ENCODE results near the gene CALD1. TPM values are rescaled to one million over a fixed set of nuclear protein-coding genes. Genes with fewer than 3 reads are reported as not detected.

CALD1 gene
- polyA plus RNA-seq, 1 donor, result 236 TPM

DNA sequence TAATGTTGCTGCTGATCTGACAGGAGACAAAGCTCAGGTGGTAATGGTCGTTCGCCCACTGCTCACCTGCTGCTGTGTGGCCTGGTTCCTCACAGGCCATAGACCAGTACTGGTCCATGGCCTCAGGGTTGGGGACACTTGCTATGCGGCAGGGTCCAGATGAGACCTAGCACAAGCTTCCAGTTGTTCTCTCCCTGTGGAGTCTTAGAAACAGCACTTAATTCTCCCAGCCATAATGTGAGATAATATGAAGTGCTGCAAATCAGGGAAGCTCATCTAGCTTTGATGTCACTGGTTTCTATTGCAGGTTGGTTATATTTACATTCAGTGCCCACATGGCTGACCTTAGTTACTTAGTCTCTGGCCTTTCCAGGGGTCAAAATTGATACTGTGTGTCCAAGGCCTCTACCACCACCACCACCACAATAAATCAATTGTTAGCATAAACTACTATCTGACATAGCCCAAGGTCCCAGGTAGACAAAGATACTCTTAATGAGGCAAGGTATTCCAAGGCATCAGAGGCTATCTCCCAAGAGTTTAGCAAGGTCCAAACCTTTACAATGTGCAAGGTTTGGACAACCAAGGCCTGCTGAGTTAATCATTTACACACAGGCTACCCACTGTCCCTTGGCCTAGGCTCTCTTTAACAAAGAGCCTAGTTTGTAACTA is 217.9 kb downstream of the CALD1 start:
- no peak for DNase-seq

DNA sequence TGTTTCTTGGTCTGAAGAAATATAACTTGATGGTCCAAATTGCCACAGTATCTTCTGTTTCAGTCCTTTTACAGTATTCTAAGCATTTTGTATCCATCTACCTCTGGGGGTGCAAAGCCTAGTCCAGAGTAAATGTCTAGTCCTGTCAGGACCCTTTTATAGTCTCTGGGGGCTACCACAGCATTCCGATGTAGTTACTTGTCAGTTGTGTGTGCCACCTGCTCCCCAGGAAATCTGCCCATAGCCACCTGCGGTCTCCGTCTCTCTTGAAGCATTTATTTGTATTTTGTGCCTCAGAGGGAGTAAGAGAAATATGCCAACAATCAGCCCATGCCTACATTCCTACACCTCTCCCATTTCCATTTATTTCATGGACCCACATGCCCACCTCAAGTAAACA is 219.7 kb downstream of the CALD1 start:
- DNase-seq, result no peak

DNA sequence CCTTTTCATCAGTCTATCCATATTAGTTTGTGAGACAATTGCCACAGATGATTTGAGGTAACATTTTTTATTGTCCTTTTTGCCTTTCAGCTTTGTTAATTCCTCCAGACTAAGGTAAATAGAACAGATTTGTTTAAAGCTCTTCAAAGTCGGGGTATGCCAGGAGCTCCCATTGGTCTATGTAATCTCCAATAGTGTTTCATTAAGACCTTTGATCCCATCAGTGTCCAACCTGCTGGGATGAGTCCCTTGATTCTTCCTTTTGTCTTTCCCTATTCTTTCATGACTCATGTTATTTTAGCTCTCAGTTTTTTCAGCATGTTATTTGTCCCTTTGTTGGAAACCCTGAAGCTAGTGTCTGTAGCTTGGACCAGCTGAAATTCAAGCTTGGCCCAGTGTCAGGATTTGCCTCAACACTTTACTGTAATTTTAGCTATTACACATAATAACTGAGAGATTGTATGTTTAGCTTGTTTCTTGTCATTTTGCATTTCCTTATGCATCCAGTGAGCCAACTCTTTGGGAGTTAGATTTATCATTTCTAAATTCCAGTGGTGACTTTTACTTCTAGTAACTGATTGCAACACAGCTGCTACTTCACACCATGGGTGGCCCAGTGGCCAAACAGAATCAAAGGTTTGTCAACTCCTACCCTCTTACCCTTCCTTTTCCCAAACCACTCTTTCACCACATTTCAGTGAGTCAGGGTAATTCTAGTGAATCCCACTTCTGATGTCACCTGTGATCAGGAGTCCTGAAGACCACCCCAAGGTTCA is 222.1 kb downstream of the CALD1 start:
- DNase-seq, result no peak

DNA sequence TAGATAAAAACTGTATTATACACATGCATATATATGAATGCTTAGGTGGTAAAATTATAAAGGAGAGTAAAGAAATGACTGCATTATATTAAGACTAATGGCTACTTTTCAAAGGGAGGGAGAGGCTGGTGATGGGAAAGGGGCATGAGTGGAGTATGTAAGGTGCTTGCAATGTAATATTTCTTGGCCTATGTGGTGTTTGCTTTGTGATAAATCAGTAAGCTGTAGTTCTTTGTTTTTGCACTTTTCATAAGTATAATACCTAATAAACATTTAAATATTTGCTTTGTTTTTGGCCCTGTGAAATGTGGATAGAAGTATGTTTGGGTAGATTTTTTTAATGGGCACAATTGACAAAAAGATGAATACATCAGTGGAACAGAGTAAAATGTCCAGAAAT is 232.8 kb downstream of the CALD1 start:
- no peak for DNase-seq

Other genes starting within 250 kb of the CALD1 start
- gene AKR1B15, start 230.5 kb upstream of the CALD1 start, polyA plus RNA-seq (ENCODE audit: insufficient read length), result 0.22 TPM
- gene BPGM, start 132.8 kb upstream of the CALD1 start, polyA plus RNA-seq (ENCODE audit: insufficient read length), result 43.0 TPM
- gene AGBL3, start 206.9 kb downstream of the CALD1 start, polyA plus RNA-seq (ENCODE audit: insufficient read length), result 17.1 TPM

Measured in left kidney (tissue), 2 donors.